Activated effector memory CD4-positive, alpha-beta T cell treated with anti-CD3 and anti-CD28 coated beads, Interleukin-2, amount 50 U/mL, for 16 hours (primary cell): ENCODE measurements around the gene SFMBT2.

Experiments
- DNase-seq: peaks from one replicate; pipeline ENCODE4 v3.0.0-alpha.2; 2020

The SFMBT2 gene

DNA sequence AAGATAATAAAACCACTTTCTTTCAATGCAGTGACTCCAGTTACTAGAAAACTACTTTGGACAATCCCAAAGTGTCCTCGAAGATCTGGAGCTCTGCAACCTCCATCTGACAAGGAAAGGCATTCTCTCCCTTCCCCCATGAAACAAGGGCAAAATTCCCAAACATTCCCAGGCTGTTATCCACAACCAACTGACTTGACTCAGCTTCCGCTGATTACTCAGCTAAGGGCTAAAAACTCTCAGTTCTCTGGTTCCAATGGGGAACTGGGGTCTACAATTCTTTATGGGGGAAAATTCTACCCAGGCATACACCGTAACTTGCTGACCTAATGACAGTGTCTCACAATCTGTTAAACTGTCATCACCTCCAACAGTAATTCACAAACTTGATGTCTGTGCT lies 48.4 kb downstream of the SFMBT2 start:
- no peak for DNase-seq

DNA sequence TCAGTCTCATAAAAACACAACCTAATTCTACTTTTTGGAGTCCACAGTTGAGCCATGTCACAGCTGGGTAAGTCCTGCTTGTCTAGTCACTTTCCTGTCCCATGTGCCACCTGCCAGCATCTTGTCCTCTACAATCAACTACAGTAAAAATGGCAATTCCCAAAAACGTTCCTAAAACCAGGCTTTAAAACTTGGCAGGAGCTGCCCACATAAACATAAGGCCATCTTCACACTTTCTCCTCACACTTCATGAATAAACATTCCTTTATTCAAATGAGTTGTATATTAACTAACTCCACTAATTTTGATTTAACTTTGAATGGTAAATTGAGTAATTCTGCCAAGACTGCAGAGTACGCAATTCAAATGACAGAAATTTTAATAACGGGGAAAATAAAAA lies 49.5 kb downstream of the SFMBT2 start:
- no peak for DNase-seq

DNA sequence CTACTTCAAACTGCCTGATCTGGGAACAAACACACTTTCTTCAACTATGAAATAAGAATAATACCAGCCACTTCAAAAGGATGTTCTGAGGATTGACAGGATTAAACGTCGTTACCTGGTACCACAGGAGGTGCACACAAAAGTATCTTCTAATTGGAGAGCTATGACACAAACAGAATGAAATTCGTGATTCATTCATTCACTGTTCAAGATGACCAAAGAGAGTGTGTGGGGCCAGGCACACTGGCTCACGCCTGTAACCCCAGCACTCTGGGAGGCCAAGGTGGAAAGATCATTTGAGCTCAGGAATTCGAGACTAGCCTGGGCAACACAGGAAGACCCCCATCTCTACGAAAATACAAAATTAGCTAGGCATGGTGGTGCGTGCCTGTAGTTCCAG lies 50.9 kb downstream of the SFMBT2 start:
- DNase-seq = no peak

DNA sequence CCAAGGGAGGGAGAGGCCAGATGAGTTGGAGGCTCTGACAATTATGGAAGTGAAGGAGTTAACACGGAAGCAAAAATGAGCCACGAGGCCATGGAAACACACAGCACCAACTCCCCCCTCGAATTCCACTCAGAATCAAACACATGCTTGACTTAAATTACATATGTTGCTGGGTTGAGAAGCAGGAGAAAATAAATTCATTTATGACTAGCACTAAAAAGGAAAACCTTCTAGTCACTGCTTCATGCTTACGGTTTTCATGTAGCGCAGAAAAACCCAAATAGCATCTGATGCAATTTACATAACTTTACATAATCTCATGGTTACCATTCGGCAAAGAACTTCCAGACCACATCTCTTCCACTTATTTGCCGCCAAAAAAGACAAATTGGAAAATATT lies 51.5 kb downstream of the SFMBT2 start:
- DNase-seq = no peak

DNA sequence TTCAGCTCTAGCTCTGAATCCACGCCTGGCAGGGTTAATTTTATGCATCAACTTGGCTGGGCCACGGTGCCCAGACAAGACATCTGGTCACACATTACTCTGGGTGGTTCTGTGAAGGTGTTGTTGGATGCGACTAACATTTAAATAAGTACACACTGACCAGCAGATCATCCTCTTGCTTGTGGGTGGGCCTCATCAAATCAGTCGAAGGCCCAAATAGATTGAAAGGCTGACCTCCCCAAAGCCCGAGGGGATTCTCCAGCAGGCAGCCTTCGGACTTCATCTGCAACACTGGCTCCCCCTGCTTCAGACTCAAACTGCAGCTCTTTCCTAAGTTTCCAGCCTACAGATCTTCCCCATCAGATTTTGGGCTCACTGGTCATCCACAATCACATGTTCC lies 53.6 kb downstream of the SFMBT2 start:
- DNase-seq = no peak

DNA sequence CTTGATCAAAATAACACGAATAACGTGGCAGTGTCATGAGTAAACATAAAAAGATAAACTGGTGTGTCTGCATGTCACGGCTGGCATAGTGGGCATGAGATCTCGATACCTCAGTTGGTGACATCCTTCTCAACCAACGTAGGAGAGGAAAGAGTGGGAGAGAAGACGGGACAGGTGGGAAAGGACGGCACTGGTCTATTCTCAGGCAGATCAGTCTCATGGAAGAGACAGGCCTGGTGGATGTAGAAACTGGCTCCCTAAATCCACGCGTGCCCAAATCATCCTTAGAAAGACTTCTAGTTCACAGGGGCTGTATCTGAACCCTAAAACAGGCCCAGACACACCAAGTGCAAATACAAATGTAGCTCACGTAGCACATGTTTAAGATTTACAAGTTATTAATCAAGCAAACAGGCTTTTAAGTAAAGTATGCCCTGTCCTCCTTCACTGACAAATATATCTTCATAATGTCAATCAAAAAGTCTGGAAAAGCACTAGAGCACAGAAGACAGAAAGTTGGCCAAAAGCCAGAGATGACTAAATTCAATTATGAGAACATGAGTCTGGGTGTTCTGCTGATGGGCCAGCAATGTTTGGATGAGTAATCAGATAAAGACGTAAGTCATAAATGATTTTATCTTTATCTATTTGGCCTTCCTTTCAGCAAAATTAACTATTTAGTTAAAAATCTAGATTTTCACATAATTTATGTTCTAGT lies 56.3 kb downstream of the SFMBT2 start:
- DNase-seq = no peak

DNA sequence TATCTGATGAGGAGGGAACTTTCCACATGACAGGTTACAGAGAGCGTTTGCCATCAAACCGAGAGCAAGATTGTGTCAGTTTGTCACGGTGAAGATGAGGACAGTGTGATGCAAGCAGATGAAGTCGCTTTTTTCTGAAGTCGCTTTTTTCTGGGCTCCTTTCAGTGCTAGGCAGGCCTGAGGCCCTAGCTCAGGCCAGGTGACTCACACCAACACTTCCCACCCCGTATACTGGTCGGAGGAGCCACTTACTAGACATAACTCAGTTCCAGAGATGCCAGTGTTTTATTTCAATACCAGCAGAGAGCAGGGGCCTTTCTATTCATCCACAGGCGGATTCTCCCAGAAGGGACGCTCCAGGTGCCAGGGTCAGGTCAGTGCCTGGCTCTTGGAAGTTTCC lies 58.9 kb downstream of the SFMBT2 start:
- DNase-seq = no peak

DNA sequence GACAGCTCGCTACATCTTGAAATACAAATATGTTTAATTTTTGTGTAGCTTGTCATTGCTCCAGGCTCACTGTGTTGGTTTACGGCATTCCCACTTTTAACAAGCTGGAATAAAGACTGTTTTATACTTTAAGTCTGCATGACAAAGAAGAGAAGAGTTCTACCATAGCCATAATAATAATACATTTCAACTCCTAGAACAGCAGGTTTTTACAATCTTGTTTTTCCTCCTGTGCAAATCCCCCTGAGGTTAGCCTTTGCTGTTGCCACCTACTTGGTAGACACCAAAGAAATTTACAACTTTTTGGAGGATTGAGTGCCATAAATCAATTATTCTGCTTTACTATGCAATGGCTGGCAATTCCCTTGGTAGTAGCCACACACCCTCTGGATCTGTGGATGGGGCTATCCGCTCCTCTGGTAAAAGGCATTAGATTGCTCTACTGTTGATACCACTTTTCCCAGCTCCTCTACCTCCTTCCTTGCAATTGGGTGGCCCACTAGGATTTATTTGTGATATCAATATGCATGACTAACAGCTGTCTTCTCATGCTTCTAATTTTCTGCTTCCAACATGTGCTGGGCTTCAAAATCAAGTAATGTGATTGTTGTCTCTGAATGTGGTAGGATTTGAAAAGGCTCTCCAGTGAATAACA lies 60.2 kb downstream of the SFMBT2 start:
- no peak for DNase-seq

DNA sequence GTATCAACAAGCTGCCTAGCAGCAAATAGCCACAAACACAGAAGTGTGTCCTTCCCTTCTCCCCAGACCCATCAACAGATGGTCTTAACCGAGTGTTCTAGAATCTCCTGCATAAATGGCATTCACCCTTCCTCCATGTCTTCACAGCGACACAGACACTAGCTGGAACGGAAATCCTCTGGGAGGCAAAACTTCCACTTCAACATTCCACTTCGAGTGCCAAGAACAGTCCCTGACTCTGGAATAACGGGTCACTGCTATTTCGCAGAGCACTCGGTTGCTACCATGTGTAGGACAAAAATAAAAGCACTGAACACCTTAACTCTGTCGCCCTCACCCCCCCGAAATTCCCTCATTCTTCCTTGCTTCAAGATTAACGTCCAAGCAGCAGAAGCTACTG lies 65.1 kb downstream of the SFMBT2 start:
- DNase-seq = no peak

DNA sequence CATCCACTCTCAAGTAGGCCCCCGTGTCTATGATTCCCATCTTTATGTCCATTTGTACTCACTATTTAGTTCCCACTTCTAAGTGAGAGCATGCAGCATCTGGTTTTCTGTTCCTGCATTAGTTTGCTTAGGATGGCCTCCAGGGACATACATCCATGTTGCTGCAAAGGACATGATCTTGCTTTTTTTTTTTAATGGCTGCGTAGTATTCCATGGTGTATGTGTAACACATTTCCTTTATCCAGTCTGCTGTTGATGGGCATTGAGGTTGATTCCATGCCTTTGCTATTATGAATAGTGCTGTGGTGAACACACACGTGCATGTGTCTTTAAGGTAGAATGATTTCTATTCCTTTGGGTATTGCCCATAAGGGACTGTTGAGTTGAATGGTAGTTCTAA lies 67.8 kb downstream of the SFMBT2 start:
- DNase-seq = no peak

DNA sequence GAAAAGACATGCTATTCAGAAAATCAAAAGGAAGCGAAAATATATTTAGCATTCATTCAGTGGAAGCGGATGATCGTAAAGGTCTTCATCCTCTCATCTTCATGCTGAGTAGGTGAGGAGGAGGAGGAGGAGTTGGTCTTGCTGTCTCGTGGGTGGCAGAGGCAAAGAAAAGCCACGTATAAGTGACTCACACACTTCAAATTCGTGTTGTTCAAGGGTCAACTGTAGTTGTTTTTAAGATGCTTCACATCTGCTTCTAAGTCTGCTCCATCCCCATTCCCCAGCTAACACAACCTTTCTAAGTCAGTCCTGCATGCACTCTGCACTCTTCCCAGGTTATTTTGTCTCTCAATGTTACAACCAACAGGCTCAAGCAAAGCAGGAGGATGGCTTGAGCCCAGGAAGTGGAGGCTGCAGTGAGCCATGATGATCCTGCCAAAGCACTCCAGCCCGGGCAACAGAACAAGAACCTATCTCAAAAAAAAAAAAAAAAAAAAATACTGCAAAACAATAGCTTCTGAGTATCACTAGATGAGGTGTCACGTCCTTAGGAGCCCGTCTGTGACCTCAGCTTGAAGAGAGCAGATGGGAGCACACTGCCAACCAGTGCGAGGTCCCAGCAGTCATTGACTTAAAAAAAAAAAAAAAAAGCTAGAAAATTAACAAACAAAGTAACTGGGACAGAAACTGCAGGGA lies 70.5 kb downstream of the SFMBT2 start:
- no peak for DNase-seq

DNA sequence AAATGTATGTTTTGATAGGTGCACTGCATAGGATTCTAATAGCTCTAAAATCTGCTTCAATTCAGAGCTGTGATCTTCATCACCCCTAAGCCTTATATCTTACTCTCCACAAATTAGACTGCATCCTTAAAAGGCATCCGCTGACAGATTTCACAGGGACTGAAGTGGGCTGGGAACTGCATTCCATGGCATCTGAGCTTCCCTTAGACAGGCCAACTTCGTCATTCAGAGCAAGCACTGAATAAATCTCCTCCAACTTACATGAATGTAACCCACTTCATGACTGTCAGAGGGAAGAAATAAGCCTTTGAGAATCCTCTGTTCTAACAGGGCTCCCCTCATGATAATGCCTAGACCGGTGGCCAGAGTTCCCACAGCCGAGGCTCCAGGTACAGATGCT lies 71.3 kb downstream of the SFMBT2 start:
- DNase-seq = no peak

DNA sequence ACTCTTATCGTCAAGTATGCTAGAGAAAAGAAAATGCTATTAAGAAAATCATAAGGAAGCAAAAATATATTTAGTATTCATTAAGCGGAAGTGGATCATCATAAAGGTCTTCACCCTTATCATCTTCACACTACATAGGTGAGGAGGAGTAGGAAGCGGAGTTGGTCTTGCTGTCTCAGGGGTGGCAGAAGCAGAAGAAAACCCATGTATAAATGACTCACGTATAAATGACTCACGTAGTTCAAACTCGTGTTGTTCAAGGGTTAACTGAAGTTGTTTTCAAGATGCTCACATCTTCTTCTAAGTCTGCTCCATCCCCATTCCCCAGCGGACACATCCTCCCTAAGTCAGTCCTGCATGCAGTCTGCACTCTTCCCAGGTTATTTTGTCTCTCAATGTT lies 72.4 kb downstream of the SFMBT2 start:
- DNase-seq = no peak

DNA sequence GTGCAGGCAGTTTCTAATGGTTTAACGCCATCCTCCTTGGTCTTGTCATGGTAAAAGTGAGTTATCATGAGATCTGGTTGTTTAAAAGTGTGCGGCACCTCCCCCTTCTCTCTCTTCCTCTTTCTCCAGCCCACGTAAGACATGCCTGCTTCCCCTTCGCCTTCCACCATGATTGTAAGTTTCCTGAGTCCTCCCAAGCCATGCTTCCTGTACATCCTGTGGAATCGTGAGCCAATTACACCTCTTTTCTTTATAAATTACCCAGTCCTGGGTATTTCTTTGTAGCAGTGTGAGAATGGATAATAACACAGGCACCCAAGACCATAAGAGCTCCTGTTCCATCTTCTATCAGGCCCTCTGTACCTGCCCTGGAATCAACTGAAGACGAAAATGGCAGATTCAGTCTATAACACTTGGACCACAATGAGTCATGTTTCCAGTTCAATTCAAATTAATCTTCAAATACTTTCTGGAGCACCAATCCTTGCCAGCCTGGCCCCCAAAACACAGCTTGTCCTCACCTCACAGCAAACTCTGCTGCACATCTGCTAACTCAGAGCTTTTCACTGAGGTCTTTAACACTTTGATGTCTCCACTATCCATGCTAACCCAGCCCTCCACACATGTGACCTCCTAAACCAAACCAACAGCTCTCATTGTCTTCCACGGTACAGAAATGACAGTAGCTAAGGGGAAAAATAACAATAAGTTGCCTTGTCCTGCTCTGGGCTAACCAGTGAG lies 73.2 kb downstream of the SFMBT2 start:
- no peak for DNase-seq

DNA sequence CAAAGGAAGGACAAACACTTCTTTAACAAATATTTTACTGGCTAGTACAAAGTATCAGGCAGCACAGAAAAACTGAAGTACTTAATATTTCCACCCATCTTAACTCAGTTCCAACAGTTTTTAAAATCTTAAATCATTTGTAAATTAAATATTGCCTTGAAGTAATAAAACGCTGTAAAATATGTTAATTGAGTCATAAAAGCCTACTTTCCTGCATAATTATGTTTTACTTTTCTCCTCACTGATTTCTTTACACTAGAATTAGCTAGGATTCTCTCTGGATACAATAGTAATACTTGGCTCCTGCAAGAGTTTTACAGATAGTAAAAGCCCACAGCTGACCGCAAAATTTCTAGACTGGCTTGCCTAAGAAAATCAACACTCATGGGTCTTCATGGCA lies 74.9 kb downstream of the SFMBT2 start:
- DNase-seq = no peak

DNA sequence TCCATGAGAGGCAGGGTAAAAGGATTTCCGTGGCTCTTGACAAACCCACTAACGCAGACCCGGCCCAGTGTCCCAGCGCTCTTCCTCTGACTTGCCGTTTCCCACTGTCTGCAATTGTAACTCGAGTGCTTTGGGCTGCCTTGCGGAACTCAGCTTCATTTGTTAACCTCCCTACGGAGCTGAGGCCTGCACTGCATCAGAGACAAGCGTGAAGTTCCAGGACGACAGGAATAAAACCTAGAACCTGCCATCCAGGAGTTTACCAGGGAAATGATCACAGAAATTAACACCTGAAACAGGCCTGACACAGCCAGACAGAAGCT lies 76.2 kb downstream of the SFMBT2 start:
- DNase-seq = no peak

DNA sequence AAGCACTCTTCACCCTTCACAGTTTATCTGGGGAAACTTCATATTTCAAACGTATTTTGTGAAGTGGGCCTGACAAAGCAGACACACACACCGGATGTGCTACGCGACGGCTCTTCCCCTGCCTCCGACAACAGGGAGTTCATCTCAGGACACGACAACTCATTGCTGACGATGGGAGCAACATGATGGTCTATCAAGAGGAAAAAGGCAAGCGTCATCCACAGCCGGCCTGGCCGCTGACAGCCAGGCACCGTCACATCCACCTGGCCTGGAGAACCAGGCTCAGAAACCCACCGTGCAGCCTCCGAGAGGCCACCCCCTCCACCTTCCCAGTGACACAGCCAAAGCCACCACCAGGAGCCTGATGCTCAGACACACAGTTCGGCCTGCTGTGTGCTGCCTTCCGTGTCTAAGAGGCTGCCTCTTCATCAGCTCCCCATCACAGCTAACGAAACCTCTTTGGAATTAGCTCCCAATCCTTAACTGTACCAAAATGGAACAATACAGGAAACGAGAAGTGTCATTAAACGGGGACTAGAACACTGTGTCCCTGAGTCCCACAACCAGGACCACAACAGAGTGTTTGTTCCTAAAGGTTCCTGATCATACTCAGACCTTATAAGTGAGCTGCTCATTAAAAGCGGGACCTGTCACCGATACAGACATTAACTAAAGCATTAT lies 76.7 kb downstream of the SFMBT2 start:
- no peak for DNase-seq

DNA sequence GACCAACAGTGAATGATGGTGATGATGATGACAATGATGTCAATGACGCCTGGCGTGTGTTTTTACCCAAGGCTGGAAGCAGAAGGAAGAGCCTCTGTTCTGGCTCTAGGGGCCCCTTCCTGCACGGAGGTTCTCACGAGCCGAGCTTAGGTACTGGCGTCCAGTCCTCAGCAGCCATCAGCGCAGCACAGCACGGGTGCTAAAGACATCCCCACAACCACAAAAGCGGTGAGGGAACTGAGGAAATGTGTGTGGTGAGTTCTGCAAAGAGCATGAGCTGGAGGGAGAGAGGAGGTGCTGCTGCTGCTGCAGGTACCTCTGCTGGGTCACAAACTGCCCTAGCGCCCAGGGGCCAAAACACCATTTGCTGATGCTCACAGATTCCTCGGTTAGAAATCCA lies 81.6 kb downstream of the SFMBT2 start:
- no peak for DNase-seq

DNA sequence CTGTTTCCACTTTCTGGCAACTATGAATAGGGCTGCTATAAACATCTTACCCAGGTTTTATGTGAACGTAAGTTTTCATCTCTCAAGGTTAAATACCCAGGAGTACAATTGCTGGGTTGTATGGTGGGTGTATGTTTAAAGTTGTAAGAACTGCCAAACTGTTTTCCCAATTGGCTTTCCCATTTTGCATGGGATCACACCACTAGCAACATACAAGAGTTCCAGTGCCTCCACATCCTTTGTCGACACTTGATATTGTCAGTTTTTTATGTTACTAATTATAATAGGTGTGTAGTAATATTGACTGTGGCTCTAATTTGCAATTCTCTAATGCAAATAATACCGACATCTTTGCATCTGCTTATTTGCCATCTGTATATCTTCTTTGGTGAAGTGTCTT lies 82.9 kb downstream of the SFMBT2 start:
- DNase-seq = no peak

DNA sequence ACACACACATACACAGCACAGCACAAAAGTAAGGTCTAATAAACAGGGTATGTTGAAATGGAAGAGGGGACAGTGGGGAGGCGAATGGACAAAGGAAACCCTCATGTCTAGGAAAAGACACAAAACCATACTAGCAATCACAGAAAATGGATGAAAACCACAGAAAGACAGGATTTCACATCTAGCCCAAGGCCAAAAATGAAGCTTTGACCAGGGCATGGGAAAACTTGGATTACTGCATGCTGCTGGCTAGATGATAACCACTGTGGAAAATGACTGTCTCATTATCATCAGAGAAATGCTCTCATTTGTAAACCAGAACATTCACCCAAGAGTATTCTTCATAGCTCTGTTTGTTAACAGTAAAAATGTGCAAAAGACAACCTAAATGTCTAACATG lies 88.2 kb downstream of the SFMBT2 start:
- DNase-seq = no peak

DNA sequence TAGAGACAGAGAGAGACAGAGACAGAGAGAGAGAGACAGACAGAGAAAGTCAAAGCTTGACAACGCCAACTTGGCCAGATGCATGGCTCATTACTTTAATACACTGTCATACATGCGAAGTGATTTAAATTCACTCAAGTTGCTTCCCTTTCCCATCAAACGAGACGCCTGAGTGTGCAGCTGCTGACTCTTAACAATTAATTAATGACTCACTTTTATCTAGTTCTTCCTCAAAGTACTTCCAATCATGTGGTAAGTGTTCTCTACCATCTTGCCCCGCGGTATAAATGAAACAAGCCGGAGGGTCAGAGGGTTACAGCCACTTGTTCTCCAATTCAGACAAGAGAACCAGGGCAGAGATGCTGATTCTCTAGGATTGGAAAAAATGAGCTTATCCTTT lies 90.8 kb downstream of the SFMBT2 start:
- DNase-seq = no peak

DNA sequence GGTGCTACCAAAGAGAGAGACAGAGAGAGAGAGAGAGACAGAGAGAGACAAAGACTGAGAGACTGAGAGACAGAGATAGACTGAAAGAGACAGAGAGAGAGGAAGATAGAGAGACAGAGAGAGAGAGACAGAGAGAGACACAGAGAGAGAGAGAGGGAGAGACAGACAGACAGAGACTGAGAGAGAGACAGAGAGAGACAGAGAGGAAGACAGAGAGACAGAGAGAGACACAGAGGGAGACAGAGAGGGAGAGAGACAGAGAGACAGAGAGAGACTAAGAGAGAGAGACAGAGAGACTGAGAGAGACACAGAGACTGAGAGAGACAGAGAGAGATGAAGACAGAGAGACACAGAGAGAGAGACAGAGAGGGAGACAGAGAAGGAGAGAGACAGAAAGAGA lies 91.2 kb downstream of the SFMBT2 start:
- DNase-seq = no peak

DNA sequence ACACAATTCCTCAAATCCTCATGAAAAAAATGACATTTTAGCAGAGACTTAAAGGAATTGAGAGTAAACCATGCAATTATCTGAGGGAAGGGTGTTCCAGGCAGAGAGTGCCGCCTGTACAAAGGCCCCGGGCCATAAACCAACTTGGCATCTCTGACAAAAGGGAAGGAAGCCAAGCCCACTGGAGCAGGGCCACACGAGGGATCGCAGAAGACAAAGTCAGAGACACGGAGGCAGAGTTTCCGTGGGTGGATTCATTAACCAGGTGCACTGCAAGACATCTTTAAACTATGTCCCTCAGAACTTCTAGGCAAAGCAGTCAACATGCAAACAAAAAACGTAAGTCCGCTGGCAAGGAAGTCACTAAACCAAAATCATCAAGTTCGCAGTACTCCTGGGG lies 92.0 kb downstream of the SFMBT2 start:
- DNase-seq = no peak
